Stimulated activated CD8-positive, alpha-beta memory T cell treated with anti-CD3 and anti-CD28 coated beads, Interleukin-15, amount 100 ng/mL, for 1 hour (primary cell): ENCODE results near the gene ZEB2.

Experiments used
- DNase-seq: peaks from one replicate; pipeline ENCODE4 v3.0.0-alpha.2; 2020; ENCODE audit warnings: low read depth

Gene ZEB2

GRCh38 chr2:144470334-144470733 lies 49.6 kb downstream of the ZEB2 start:
- no peak for DNase-seq

- DNase-seq = no peak
Observed at GRCh38 chr2:144469798-144470197, 50.1 kb downstream of the ZEB2 start.

DNA sequence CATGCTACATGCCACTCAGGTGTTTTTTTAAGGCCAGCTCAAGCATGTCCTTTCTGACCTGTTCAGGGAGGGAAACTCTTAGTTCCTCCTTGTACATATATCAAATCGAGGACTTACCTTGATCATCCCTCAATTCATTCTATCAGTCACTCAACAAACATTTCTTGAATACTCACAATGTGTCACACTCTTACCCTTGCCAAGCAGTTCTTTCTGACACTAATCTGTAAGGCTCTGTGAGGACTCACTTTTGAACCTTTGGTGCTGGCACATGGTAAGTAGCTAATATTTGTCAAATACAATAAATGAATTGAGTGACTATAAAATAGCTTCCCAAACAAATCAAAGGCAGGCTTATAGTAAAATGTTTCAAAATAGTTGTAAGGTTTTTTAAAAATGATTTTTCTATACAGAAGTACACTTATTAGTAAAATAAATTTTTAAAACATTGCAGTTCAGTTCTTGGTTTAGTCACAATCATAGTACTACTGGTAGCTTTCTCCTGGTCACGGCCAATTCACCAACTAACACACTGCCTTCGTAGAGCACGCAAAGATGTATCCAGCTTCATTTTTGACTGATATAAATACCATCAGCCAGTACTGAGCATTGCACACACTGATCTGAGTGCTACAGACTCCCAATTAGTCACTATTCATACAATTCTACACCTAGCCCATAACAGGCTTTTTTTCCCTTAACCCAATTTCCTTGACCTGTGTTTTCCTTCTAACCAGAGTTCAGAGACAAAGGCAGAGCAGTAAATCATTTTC lies 50.9 kb downstream of the ZEB2 start:
- no peak for DNase-seq

- DNase-seq = no peak
Observed at GRCh38 chr2:144467502-144468137, 52.3 kb downstream of the ZEB2 start.

- DNase-seq = no peak
Observed at GRCh38 chr2:144466637-144467036, 53.3 kb downstream of the ZEB2 start.

- no peak for DNase-seq
Observed at GRCh38 chr2:144465749-144466148, 54.2 kb downstream of the ZEB2 start.

- no peak for DNase-seq
Observed at GRCh38 chr2:144464730-144465129, 55.2 kb downstream of the ZEB2 start.

DNA sequence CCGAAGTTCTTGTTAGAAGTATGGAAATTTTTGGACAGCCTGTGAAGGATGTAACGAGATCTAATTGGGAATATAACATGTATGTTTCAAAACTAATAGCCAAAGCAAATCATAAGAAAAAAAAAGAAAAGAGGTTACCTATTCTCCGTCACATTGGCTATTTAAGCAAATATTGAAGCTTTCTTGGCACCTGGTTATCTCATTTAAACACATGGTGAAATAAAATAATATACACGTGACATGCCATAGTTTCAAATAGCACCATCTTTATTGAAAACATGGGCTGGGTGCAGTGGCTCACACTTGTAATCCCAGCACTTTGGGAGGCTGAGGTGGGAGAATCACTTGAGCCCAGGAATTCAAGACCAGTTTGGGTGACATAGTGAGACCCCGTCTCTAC lies 56.7 kb downstream of the ZEB2 start:
- no peak for DNase-seq

- DNase-seq = no peak
Observed at GRCh38 chr2:144462266-144462665, 57.7 kb downstream of the ZEB2 start.

DNA sequence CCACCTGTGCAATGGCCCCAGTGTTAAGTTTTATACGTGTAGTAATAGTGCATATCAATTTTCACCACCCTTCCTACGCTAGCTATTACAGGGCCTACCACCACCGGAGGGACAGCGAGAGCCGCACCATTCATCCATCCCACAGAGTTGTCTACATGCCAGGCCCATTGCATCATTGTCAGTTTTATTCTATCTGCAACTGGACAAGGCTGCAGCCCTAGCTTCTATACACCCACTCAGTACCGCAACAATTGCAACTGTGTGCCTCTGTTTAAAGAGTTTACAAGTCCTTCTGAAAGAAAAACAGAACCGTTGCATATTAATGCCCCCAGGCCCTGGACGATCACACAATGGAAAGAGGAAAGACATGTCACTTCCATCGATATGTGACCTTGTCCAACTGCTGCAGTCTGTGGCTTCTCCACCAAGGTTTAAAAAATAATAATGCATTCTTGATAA lies 58.6 kb downstream of the ZEB2 start:
- DNase-seq = no peak

DNA sequence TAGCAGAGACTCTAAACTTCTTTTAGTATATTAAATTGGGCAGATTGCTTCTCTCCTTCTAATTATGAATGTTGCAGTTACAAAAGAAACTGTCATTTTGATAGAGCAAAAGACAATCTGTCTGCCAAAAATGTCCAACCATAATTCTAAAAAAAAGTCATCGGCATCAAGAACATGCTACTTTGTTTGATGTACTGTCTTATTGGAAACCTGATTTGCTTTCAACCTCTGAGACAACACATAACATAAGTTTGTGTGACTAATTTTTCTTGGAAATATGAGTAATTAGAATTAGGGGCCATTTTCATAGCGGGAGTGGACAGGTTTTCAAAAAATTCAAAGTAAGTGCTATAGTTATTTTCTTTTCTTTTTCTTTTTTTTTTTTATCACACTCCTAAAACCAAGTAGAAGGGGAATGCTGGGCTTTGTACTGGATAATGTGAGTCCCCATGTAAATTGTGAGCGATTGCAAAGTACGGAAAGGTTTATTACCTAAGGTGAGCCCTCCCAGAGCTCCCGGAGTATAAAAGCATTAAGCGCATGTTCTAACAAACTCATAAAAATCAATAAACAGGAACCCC lies 59.1 kb downstream of the ZEB2 start:
- DNase-seq = no peak

DNA sequence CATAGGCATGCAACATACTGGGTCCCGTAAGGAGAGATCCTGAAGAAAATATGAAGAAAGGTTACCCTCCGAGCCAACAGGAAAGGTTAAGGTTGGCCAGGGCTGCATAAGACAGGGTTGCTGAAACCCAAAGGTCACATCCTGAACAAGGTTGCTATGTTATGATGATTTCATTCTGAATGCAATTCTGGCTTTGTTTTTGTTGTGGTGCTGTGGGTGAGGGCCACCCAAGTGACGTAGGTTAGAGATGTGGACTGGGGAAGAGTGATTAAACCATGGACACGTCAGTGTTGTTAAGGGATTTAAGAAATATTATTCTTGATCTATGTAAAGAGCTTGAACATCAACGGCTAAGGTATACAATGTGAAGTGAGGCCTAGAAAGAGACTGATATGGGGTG lies 60.0 kb downstream of the ZEB2 start:
- no peak for DNase-seq

DNA sequence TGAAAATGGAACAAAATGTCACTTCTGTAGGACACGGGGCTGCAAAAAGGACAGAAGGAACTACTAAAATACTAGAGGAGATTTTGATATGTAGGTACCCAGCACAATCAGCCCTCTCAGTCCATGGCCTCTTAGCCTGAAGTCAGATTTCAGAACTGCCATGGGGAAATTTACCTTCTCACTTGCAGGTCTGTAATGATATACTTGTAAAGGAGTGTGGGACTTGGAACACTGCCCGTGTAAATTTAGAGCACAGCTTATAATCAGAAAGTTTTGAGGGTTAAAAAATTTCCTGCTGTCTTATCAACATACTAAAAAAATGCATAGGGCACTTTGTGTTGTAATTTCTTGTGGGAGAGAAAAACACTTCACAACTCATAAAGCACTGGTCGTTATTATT lies 60.6 kb downstream of the ZEB2 start:
- no peak for DNase-seq

DNA sequence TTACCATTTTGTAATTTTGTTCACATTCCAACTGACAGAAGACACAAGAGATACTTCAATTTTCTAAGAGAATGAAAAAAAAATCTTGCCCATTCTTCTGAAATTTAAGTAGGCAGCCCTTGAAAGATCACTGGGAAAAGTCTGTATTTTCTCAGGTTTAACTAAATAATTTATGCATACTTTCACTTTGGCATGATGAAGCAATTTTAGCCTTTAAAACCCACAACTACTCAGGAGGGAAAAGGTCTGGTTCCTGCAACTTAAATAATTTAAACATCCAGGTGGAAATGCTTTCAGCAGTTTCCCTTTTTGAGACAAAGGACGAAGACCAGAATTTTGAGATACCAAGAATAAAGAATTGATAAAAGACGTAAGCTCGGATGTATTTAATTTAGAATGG lies 61.4 kb downstream of the ZEB2 start:
- no peak for DNase-seq

DNA sequence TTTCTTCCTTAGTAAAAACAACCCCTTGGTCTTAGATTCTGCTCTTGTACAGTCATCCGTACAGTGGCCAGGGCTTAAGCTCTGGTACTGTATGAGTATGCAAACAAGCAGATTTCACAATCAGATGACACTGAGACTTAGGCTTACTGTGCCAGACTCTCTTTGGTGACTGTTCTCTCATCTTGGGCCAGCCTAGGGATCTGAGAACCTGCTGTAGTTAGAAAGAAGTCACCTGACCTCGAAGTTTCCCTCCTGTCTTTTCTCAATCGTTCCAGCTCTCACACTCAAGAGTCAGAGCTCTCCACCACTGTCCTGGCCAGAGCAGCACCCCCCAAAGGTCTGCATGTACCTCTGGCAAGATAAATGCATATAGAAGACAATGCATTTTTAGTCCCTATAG lies 63.2 kb downstream of the ZEB2 start:
- DNase-seq = no peak

DNA sequence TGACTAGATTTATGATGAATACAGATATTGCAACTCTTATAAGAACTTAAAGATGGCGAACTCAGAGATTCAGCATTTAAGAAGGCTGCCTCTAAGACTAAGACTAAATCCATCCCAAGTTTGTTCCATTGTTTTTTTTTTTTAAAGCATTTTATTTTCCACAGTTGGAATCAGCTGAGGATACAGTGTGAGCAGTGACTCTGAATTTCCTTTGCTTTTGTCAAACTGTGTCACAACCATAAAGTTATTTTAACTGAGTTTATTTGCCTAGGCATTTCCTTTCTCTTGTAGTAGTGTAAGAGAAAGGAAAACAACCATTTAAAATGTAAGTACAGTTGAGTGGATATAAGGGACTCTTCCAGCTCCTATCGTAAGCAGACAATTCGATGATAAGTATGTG lies 63.9 kb downstream of the ZEB2 start:
- DNase-seq = no peak

GRCh38 chr2:144454466-144455287 lies 65.2 kb downstream of the ZEB2 start:
- no peak for DNase-seq

- DNase-seq = no peak
Observed at GRCh38 chr2:144453486-144454158, 66.3 kb downstream of the ZEB2 start.

- DNase-seq = no peak
Observed at GRCh38 chr2:144452989-144453336, 67.0 kb downstream of the ZEB2 start.

DNA sequence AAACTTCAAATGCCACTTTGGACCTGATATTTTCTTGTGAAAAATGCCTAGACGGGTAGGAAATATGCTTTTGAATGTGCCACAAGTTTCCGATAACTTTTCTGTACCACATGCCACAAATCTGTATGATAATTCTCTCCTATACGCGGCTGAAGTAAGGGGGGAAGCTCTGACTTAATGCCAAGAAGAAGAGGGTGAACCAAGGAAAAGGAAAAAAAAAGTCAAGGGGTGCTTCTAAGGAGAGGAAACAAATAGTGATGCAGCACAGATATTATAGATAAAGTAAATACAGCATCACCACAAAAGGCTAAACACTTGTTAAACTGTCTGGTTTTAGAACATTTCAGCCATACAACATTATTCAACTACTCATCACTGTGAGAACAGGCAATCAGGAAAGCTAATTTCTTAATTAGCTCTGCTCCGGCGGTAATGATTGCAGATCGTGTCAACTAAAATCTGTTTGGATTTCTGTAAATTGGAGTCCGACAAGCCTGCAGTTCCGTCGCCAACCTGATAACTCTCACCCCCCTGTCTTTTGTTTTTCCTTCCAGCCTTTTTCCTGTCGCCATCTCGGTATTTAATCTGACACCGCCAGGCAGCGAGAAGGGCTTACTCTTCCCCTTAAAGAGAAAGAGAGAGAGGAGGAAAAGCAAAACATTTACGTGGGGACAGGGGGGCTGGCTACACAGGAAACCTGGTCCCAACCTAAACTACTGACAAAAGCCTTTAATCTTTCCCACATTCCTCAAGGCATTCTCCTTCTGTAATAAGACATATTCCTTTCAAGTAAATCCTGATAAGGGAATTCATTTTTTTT lies 67.5 kb downstream of the ZEB2 start:
- no peak for DNase-seq

- DNase-seq = no peak
Observed at GRCh38 chr2:144451443-144451842, 68.5 kb downstream of the ZEB2 start.
